HG03139 (cell line): Measurements from ENCODE around the gene DDTL.
A peak's percentile ranks its signal among the peaks of the same experiment; 100 is the strongest.
"Not testable (repeated sequence)": the region's sequence is repeated elsewhere in the genome, so short reads cannot be mapped to it uniquely, and the experiment has no call there.

Experiments used
- ATAC-seq: cut with Tn5 transposase; IDR thresholded peaks from one replicate; pipeline ENCODE4 v1.9.1; 2021; ENCODE audit not compliant: unreplicated experiment

Gene DDTL

GRCh38 chr22:23966568-23966967 lies at the start of gene DDTL:
Gene DDTL (plus strand): TSS chr22:23966888. CDS start chr22:23966915, 27 bp downstream.
- peak; percentile 85 for ATAC-seq

- ATAC-seq, result not testable (repeated sequence)
Measured at GRCh38 chr22:23920267-23920611, 46.4 kb upstream of the DDTL start.

GRCh38 chr22:23921586-23922201 lies 45.0 kb upstream of the DDTL start:
- ATAC-seq, result not testable (repeated sequence)

GRCh38 chr22:23922921-23923320 lies 43.8 kb upstream of the DDTL start:
- no peak for ATAC-seq

GRCh38 chr22:23925020-23925606 lies 41.6 kb upstream of the DDTL start:
- ATAC-seq, result no peak

GRCh38 chr22:23926561-23926960 lies 40.1 kb upstream of the DDTL start:
- no peak for ATAC-seq

- no peak for ATAC-seq
Measured at GRCh38 chr22:23938328-23939016, 28.2 kb upstream of the DDTL start.

- ATAC-seq, result no peak
Measured at GRCh38 chr22:23939017-23939357, 27.7 kb upstream of the DDTL start.

- not testable (repeated sequence) for ATAC-seq
Measured at GRCh38 chr22:23940166-23940565, 26.5 kb upstream of the DDTL start.

GRCh38 chr22:23947391-23947790 lies 19.3 kb upstream of the DDTL start:
- not testable (repeated sequence) for ATAC-seq

GRCh38 chr22:23949764-23950163 lies 16.9 kb upstream of the DDTL start:
- not testable (repeated sequence) for ATAC-seq

- not testable (repeated sequence) for ATAC-seq
Measured at GRCh38 chr22:23951383-23951782, 15.3 kb upstream of the DDTL start.

- not testable (repeated sequence) for ATAC-seq
Measured at GRCh38 chr22:23952794-23953405, 13.8 kb upstream of the DDTL start.

- ATAC-seq, result not testable (repeated sequence)
Measured at GRCh38 chr22:23953485-23953884, 13.2 kb upstream of the DDTL start.

GRCh38 chr22:23954193-23954990 lies 12.3 kb upstream of the DDTL start:
- not testable (repeated sequence) for ATAC-seq

- not testable (repeated sequence) for ATAC-seq
Measured at GRCh38 chr22:23954991-23955305, 11.7 kb upstream of the DDTL start.

GRCh38 chr22:23955886-23956285 lies 10.8 kb upstream of the DDTL start:
- ATAC-seq, result not testable (repeated sequence)

- not testable (repeated sequence) for ATAC-seq
Measured at GRCh38 chr22:23956301-23956900, 10.3 kb upstream of the DDTL start.

- ATAC-seq, result not testable (repeated sequence)
Measured at GRCh38 chr22:23961084-23961771, 5.5 kb upstream of the DDTL start, which contains the start of gene GSTT2B. Gene GSTT2B (minus strand): TSS chr22:23961195. CDS start chr22:23961131, 64 bp downstream.

- peak; percentile 19 for ATAC-seq
Measured at GRCh38 chr22:23966094-23966493, 594 bp upstream of the DDTL start.
